Gastrocnemius medialis (tissue), 4 donors: Measurements from ENCODE around the gene SPACDR. TPM values are rescaled to one million over a fixed set of nuclear protein-coding genes. Genes with fewer than 3 reads are reported as not detected.
A peak's percentile ranks its signal among the peaks of the same experiment; 100 is the strongest.
"Not testable (repeated sequence)": the region's sequence is repeated elsewhere in the genome, so short reads cannot be mapped to it uniquely, and the experiment has no call there.

Experiments used
- ATAC-seq, 2 donors: fragments of 150-250 bp; one replicate each; pipeline ENCODE4 v1.9.1; 2016
- DNase-seq, 2 donors: peaks; one replicate each; pipeline ENCODE4 v3.0.0-alpha.2; 2019
- H3K27ac ChIP-seq, 4 donors: fragments of 200-600 bp; sonication (generic); 1 replicate in 1 of 4; 2 replicates in 3 of 4; pipeline ENCODE4 v1.5.1; 2016 to 2018; ENCODE audit warnings: mild to moderate bottlenecking in 2 of 4, moderate library complexity in 1 of 4
- H3K27me3 ChIP-seq, 3 donors: fragments of 200-600 bp; sonication (generic) in 2 of 3; 1 replicate in 1 of 3; 2 replicates in 2 of 3; pipeline versions ENCODE4 v1.5.1 to v1.6.0; 2016 to 2019; ENCODE audit warnings: mild to moderate bottlenecking in 1 of 3, moderate library complexity in 1 of 3
- H3K36me3 ChIP-seq, 2 donors: fragments of 200-600 bp; sonication (generic) in 1 of 2; one replicate each; pipeline ENCODE4 v1.5.1; 2017 to 2018
- H3K4me1 ChIP-seq, 2 donors: fragments of 200-600 bp; sonication (generic) in 1 of 2; one replicate each; pipeline ENCODE4 v1.5.1; 2016 to 2017; ENCODE audit warnings: mild to moderate bottlenecking in 2 of 2
- H3K4me3 ChIP-seq, 4 donors: fragments of 200-600 bp; sonication (generic) in 3 of 4; 1 replicate in 1 of 4; 2 replicates in 3 of 4; pipeline ENCODE4 v1.5.1; 2016 to 2019; ENCODE audit warnings: mild to moderate bottlenecking in 2 of 4
- H3K9me3 ChIP-seq, 3 donors: fragments of 200-600 bp; sonication (generic) in 2 of 3; 1 replicate in 1 of 3; 2 replicates in 2 of 3; pipeline ENCODE4 v1.5.1; 2016 to 2019
- CTCF ChIP-seq, 5 experiments: fragments of 450-650 bp in 3 of 5; fragments of 200-600 bp in 2 of 5; sonication (generic) in 2 of 5; IDR thresholded peaks in 4 of 5; conservative IDR thresholded peaks in 1 of 5; 1 replicate in 4 of 5; 2 replicates in 1 of 5; pipeline ENCODE4 v1.5.1; 2016 to 2019; ENCODE audit warnings: antibody characterized with exemption in 5 of 5, mild to moderate bottlenecking in 3 of 5, moderate library complexity in 3 of 5
- POLR2A ChIP-seq, 2 donors: fragments of 450-650 bp; IDR thresholded peaks; one replicate each; pipeline ENCODE4 v1.6.1; 2017; ENCODE audit warnings: antibody characterized with exemption in 2 of 2, mild to moderate bottlenecking in 2 of 2, moderate library complexity in 2 of 2
- in situ Hi-C, 4 donors: fragments of 200-750 bp; cut with MboI; loops; one replicate each; pipeline versions ENCODE4 v1.15.0 to v1.8.0; 2017; ENCODE audit warnings: low sequenced_read_pairs in 4 of 4
- intact Hi-C: fragments of 100-400 bp; cut with DNase I; formaldehyde crosslinking; loops from one replicate; pipeline ENCODE4 v1.15.1; 2023; ENCODE audit warnings: low total_unique reads
- total RNA-seq, 4 donors: library from RNA; depleted of rRNA; stranded (reverse); fragments of >200 nt; gene quantifications; one replicate each; pipeline versions ENCODE4 v1.1.0 to v1.2.3, GENCODE V29; 2016

The SPACDR gene
- total RNA-seq, 4 donors from 2014 or later, result 0.29 TPM; not detected in 3

- intact Hi-C loops (no loop called here), in situ Hi-C loops (loop anchor here in 3 of 4 donors (25.0 kb wide), 3 partner anchors 106 to 406 kb away; partner anchors contain the start of genes SLC12A9 (in 2 of the 3), TRIP6 (in 2 of the 3), EPO (in 1 of the 3) and POP7 (in 1 of the 3))
- DNase-seq (no peak), ATAC-seq (no peak)
- no peaks in the 10 kb centered on the region for H3K9me3 ChIP-seq
- no peaks in the 10 kb centered on the region for H3K36me3 ChIP-seq
- no peak overlapping the region for H3K4me3 ChIP-seq
- no peak for TF ChIP-seq CTCF (IDR thresholded peaks at IDR 0.05 in 4 of 5, conservative IDR thresholded peaks at IDR 0.05 in 1 of 5)
- H3K4me1 ChIP-seq, result no peaks in the 10 kb centered on the region
- no peak overlapping the region for H3K27ac ChIP-seq
- H3K27me3 ChIP-seq, result no peaks in the 10 kb centered on the region
Observed at GRCh38 chr7:100456562-100456961, 7.5 kb downstream of the SPACDR start.

DNA sequence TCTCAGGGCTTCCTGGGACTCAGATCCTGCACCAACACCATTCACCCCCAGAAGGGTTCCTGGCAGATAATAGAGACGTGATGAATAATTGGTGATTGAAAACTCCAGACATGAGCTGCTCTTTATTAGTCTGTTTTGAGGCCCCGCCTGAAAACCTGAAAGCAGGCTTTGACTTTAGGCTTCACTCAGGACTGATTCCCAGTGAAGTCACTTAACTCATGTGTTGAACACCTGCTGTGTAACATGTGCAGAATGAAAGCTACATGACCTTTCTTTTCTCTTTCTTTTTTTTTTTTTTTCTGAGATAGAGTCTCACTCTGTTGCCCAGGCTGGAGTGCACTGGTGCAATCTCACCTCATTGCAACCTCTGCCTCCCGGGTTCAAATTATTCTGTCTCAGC lies 8.9 kb downstream of the SPACDR start:
- H3K4me1 ChIP-seq, result peaks cover 0 to 4% of the 10 kb centered on the region in 2 donors
- no peaks in the 10 kb centered on the region for H3K9me3 ChIP-seq
- no peak overlapping the region for H3K4me3 ChIP-seq
- no peaks in the 10 kb centered on the region for H3K36me3 ChIP-seq
- in situ Hi-C loops (loop anchor here in 3 of 4 donors (25.0 kb wide), 3 partner anchors 107 to 407 kb away; partner anchors contain the start of genes SLC12A9 (in 2 of the 3), TRIP6 (in 2 of the 3), EPO (in 1 of the 3) and POP7 (in 1 of the 3)), intact Hi-C loops (no loop called here)
- no peaks in the 10 kb centered on the region for H3K27me3 ChIP-seq
- H3K27ac ChIP-seq, result no peak overlapping the region
- no peak for DNase-seq
- ATAC-seq, result no peak
- TF ChIP-seq CTCF (IDR thresholded peaks at IDR 0.05 in 4 of 5, conservative IDR thresholded peaks at IDR 0.05 in 1 of 5) (no peak), POLR2A (IDR thresholded peaks at IDR 0.05) (no peak)

- H3K4me1 ChIP-seq, DNase-seq, H3K9me3 ChIP-seq, H3K27me3 ChIP-seq, H3K4me3 ChIP-seq, ATAC-seq, intact Hi-C loops, H3K36me3 ChIP-seq, H3K27ac ChIP-seq: not testable (repeated sequence)
- in situ Hi-C loops, result loop anchor here in 3 of 4 donors (25.0 kb wide), 3 partner anchors 108 to 408 kb away; partner anchors contain the start of genes SLC12A9 (in 2 of the 3), TRIP6 (in 2 of the 3), EPO (in 1 of the 3) and POP7 (in 1 of the 3)
Observed at GRCh38 chr7:100453854-100454253, 10.2 kb downstream of the SPACDR start.

- TF ChIP-seq CTCF (IDR thresholded peaks at IDR 0.05 in 4 of 5, conservative IDR thresholded peaks at IDR 0.05 in 1 of 5) (no peak), POLR2A (IDR thresholded peaks at IDR 0.05) (no peak)
- intact Hi-C loops (no loop called here), in situ Hi-C loops (loop anchor here in 3 of 4 donors (25.0 kb wide), 3 partner anchors 110 to 410 kb away; partner anchors contain the start of genes SLC12A9 (in 2 of the 3), TRIP6 (in 2 of the 3), EPO (in 1 of the 3) and POP7 (in 1 of the 3))
- ATAC-seq (no peak), DNase-seq (no peak)
- no peaks in the 10 kb centered on the region for H3K27me3 ChIP-seq
- H3K4me3 ChIP-seq, result no peak overlapping the region
- H3K27ac ChIP-seq, result no peak overlapping the region
- peaks cover 0 to 4% of the 10 kb centered on the region in 2 donors for H3K4me1 ChIP-seq
- no peaks in the 10 kb centered on the region for H3K36me3 ChIP-seq
- no peaks in the 10 kb centered on the region for H3K9me3 ChIP-seq
Observed at GRCh38 chr7:100452513-100452912, 11.5 kb downstream of the SPACDR start.

GRCh38 chr7:100449190-100449795 lies 14.8 kb downstream of the SPACDR start:
- H3K4me3 ChIP-seq, result no peak overlapping the region
- intact Hi-C loops, result no loop called here
- no peak for ATAC-seq
- H3K9me3 ChIP-seq, result no peaks in the 10 kb centered on the region
- no peaks in the 10 kb centered on the region for H3K36me3 ChIP-seq
- H3K27me3 ChIP-seq, result no peaks in the 10 kb centered on the region
- in situ Hi-C loops, result loop anchor here in 1 of 4 donors (25.0 kb wide), 1 partner anchor 413 kb away; the partner anchor contains the start of genes SLC12A9 and TRIP6
- peaks cover 0 to 4% of the 10 kb centered on the region in 2 donors for H3K4me1 ChIP-seq
- DNase-seq, result no peak
- no peak for TF ChIP-seq POLR2A (IDR thresholded peaks at IDR 0.05)
- no peak for TF ChIP-seq CTCF (IDR thresholded peaks at IDR 0.05 in 4 of 5, conservative IDR thresholded peaks at IDR 0.05 in 1 of 5)
- H3K27ac ChIP-seq, result peak overlapping the region; percentile 88 to 94 (median 92)

DNA sequence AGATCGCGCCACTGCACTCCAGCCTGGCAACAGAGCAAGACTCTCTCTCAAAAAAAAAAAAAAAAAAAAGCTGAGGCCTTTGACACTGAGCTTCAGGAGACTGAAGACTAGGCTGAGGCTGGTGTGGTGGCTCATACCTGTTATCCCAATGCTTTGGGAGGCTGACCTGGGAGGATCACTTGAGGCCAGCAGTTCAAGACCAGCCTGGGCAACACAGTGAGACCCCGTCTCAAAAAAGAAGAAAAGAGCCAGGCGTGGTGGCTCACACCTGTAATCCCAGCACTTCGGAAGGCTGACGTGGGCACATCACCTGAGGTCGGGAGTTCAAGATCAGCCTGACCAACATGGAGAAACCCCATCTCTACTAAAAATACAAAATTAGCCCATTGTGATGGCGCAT lies 16.7 kb downstream of the SPACDR start:
- ATAC-seq, H3K27ac ChIP-seq, DNase-seq, H3K4me1 ChIP-seq, H3K36me3 ChIP-seq, intact Hi-C loops, H3K4me3 ChIP-seq, H3K27me3 ChIP-seq, H3K9me3 ChIP-seq: not testable (repeated sequence)
- in situ Hi-C loops, result loop anchor here in 1 of 4 donors (25.0 kb wide), 1 partner anchor 415 kb away; the partner anchor contains the start of genes SLC12A9 and TRIP6
